Measurements from ENCODE around the gene CAMK2A. TPM values are rescaled to one million over a fixed set of nuclear protein-coding genes. Genes with fewer than 3 reads are reported as not detected.

The CAMK2A gene
- total RNA-seq, 6 experiments from 2014 or later = 0.09 to 0.64 (median 0.18) TPM

- H3K36me3 Mint-ChIP-seq (ENCODE audit: low read depth) = no peaks in the 10 kb centered on the region
- H3K9me3 Mint-ChIP-seq = no peaks in the 10 kb centered on the region
- H3K4me3 Mint-ChIP-seq = no peak overlapping the region
- no peak for DNase-seq
- H3K4me1 Mint-ChIP-seq (ENCODE audit: low read depth) = peaks cover 18% of the 10 kb centered on the region
- TF ChIP-seq CTCF (IDR thresholded peaks at IDR 0.05) = no peak
- no peak overlapping the region for H3K27ac Mint-ChIP-seq
- peaks cover 3% of the 10 kb centered on the region; the same call in 1 of the 2 replicates for H3K27me3 Mint-ChIP-seq (ENCODE audit: insufficient read depth)
Measured at GRCh38 chr5:150325426-150325825, 35.9 kb upstream of the CAMK2A start.

GRCh38 chr5:150323819-150324218, 34.2 kb upstream of the CAMK2A start:
- no peak overlapping the region for H3K27ac Mint-ChIP-seq
- DNase-seq = no peak

GRCh38 chr5:150323092-150323491, 33.5 kb upstream of the CAMK2A start:
- DNase-seq = peak; percentile 5
- H3K4me1 Mint-ChIP-seq (ENCODE audit: low read depth) = peaks cover 39% of the 10 kb centered on the region
- no peaks in the 10 kb centered on the region for H3K9me3 Mint-ChIP-seq
- H3K27ac Mint-ChIP-seq = no peak overlapping the region
- TF ChIP-seq CTCF (IDR thresholded peaks at IDR 0.05) = no peak
- H3K27me3 Mint-ChIP-seq (ENCODE audit: insufficient read depth) = peaks cover 3% of the 10 kb centered on the region; the same call in 1 of the 2 replicates
- H3K4me3 Mint-ChIP-seq = no peak overlapping the region
- H3K36me3 Mint-ChIP-seq (ENCODE audit: low read depth) = no peaks in the 10 kb centered on the region

More at GRCh38 chr5:150323819-150324218, 34.2 kb upstream of the CAMK2A start:
- Mint-ChIP-seq H3K36me3 (ENCODE audit: low read depth) (no peaks in the 10 kb centered on the region), H3K4me3 (no peak overlapping the region), H3K27me3 (ENCODE audit: insufficient read depth) (peaks cover 3% of the 10 kb centered on the region; the same call in 1 of the 2 replicates), H3K9me3 (no peaks in the 10 kb centered on the region), H3K4me1 (ENCODE audit: low read depth) (peaks cover 32% of the 10 kb centered on the region)
- TF ChIP-seq CTCF (IDR thresholded peaks at IDR 0.05) = no peak

GRCh38 chr5:150322202-150322601, 32.6 kb upstream of the CAMK2A start:
- no peaks in the 10 kb centered on the region for H3K36me3 Mint-ChIP-seq (ENCODE audit: low read depth)
- no peak overlapping the region for H3K4me3 Mint-ChIP-seq
- peak overlapping the region; percentile 71 for H3K27ac Mint-ChIP-seq
- TF ChIP-seq CTCF (IDR thresholded peaks at IDR 0.05) = no peak
- DNase-seq = peak; percentile 85
- no peaks in the 10 kb centered on the region for H3K9me3 Mint-ChIP-seq
- H3K4me1 Mint-ChIP-seq (ENCODE audit: low read depth) = peaks cover 48% of the 10 kb centered on the region
- peaks cover 3% of the 10 kb centered on the region; the same call in 1 of the 2 replicates for H3K27me3 Mint-ChIP-seq (ENCODE audit: insufficient read depth)

- H3K27me3 Mint-ChIP-seq (ENCODE audit: insufficient read depth) = peaks cover 3% of the 10 kb centered on the region; the same call in 1 of the 2 replicates
- DNase-seq = no peak
- peaks cover 53% of the 10 kb centered on the region for H3K4me1 Mint-ChIP-seq (ENCODE audit: low read depth)
- no peaks in the 10 kb centered on the region for H3K36me3 Mint-ChIP-seq (ENCODE audit: low read depth)
- H3K27ac Mint-ChIP-seq = peak overlapping the region; percentile 71
- no peak overlapping the region for H3K4me3 Mint-ChIP-seq
- TF ChIP-seq CTCF (IDR thresholded peaks at IDR 0.05) = no peak
- H3K9me3 Mint-ChIP-seq = no peaks in the 10 kb centered on the region
Measured at GRCh38 chr5:150321784-150322183, 32.2 kb upstream of the CAMK2A start.

- no peaks in the 10 kb centered on the region for H3K36me3 Mint-ChIP-seq (ENCODE audit: low read depth)
- H3K9me3 Mint-ChIP-seq = no peaks in the 10 kb centered on the region
- DNase-seq = no peak
- peaks cover 58% of the 10 kb centered on the region for H3K4me1 Mint-ChIP-seq (ENCODE audit: low read depth)
- H3K27ac Mint-ChIP-seq = peak overlapping the region; percentile 71
- no peak overlapping the region for H3K4me3 Mint-ChIP-seq
- no peak for TF ChIP-seq CTCF (IDR thresholded peaks at IDR 0.05)
- H3K27me3 Mint-ChIP-seq (ENCODE audit: insufficient read depth) = peaks cover 3% of the 10 kb centered on the region; the same call in 1 of the 2 replicates
Measured at GRCh38 chr5:150321211-150321610, 31.6 kb upstream of the CAMK2A start.

Measured in HFFc6 (cell line).